AG04450 (cell line): ENCODE data around the gene FYTTD1. TPM values are rescaled to one million over a fixed set of nuclear protein-coding genes. Genes with fewer than 3 reads are reported as not detected.

Experiments
- CTCF ChIA-PET: fragments of 300-600, 350-600 bp; formaldehyde crosslinking; extraction: SDS; loops from one replicate; lab custom pipeline; 2022; ENCODE audit warnings: antibody characterized with exemption, inconsistent platforms; lab: Charles Lee
- POLR2A ChIA-PET: fragments of 350-600 bp; formaldehyde crosslinking; extraction: SDS; loops from one replicate; lab custom pipeline; 2021; ENCODE audit warnings: antibody characterized with exemption, inconsistent platforms; lab: Yijun Ruan, JAX
- DNase-seq: peaks from one replicate; pipeline ENCODE4 v3.0.0-alpha.2; 2011; ENCODE audit warnings: low read depth, low spot score
- H3K27ac ChIP-seq: one replicate; pipeline ENCODE4 v1.5.1; 2012; ENCODE audit warnings: low read depth, low read length, control low read depth
- H3K27me3 ChIP-seq: one replicate; pipeline ENCODE4 v1.6.0; 2012; ENCODE audit warnings: low read length; ENCODE audit not compliant: control insufficient read depth, insufficient read depth
- H3K4me3 ChIP-seq: 2 replicates; pipeline ENCODE4 v1.5.1; 2011; ENCODE audit warnings: mild to moderate bottlenecking, low read depth, low read length, control low read depth
- H3K9me3 ChIP-seq: 2 replicates; pipeline ENCODE4 v1.5.1; 2012; ENCODE audit warnings: low read length; ENCODE audit not compliant: control insufficient read depth, insufficient read depth
- CTCF ChIP-seq: IDR thresholded peaks from 2 replicates; pipeline ENCODE4 v1.5.1; 2011; ENCODE audit warnings: low read depth, low read length, control low read depth, inconsistent platforms
- polyA plus RNA-seq: library from polyadenylated mRNA; depleted of rRNA; stranded (reverse); fragments of >200 nt; gene quantifications from 2 replicates; pipeline ENCODE4 v1.2.3, GENCODE V29; 2011

Gene FYTTD1
- polyA plus RNA-seq, 1 experiment: 65.5 TPM

DNA sequence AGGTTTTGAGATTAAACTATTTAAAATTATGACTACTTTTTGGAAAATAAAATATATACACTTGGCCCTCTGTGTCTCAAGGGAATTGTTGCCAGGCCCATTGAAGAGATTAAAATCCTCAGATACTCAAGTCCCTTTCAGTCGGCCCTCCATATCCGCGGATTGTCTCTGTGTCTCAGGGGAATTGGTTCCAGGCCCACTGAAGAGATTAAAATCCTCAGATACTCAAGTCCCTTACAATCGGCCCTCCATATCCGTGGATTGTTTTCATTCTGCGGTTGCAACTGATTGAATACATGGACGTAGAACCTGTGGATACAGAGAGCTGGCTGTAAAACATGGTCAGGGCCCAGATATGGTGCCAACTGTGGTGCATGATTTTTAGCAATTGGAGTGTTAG, 25.6 kb downstream of the FYTTD1 start:
- DNase-seq: no peak
- Histone ChIP-seq H3K4me3 (no peak overlapping the region), H3K27me3 (no peaks in the 10 kb centered on the region), H3K9me3 (peaks cover 2% of the 10 kb centered on the region; the same call in 1 of the 2 replicates), H3K27ac (no peak overlapping the region)
- CTCF ChIA-PET: no interaction called here
- POLR2A ChIA-PET: no interaction called here
- no peak for TF ChIP-seq CTCF

- CTCF ChIA-PET: no interaction called here
- no peak for TF ChIP-seq CTCF
- no peaks in the 10 kb centered on the region for H3K27me3 ChIP-seq
- no peak overlapping the region for H3K4me3 ChIP-seq
- peaks cover 2% of the 10 kb centered on the region; the same call in 1 of the 2 replicates for H3K9me3 ChIP-seq
- POLR2A ChIA-PET: no interaction called here
- no peak overlapping the region for H3K27ac ChIP-seq
- no peak for DNase-seq
Measured at GRCh38 chr3:197782230-197782629, 32.5 kb downstream of the FYTTD1 start.

DNA sequence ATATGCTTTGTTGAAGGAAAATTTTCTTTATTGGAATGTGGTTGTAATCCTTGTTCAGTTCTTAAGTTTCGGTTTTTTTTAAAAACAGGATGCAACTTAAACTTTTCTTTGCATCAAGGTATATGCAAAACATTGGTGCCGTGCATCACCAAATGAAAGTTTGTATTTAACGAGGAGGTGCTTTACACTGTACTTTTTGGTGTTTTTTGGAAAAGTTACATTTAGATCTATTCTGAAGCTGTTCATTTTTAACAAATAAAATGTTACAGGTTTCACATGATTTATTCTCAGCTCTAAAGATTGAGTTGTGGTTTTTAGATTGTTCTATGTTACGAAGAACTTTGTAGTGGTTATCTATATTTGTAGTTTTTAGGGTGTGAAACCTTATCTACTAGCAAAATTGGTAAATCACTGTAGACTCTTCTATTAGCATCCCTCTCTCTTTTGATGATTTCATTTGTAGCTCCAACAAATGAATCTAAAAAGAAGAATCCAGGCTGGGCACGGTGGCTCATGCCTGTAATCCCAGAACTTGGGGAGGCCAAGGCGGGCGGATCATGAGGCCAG, 34.4 kb downstream of the FYTTD1 start:
- H3K9me3 ChIP-seq: peaks cover 2% of the 10 kb centered on the region; the same call in 1 of the 2 replicates
- TF ChIP-seq CTCF: no peak
- no peaks in the 10 kb centered on the region for H3K27me3 ChIP-seq
- DNase-seq: no peak
- CTCF ChIA-PET: no interaction called here
- H3K27ac ChIP-seq: no peak overlapping the region
- H3K4me3 ChIP-seq: no peak overlapping the region
- POLR2A ChIA-PET: no interaction called here

- no peaks in the 10 kb centered on the region for H3K27me3 ChIP-seq
- POLR2A ChIA-PET: no interaction called here
- no peaks in the 10 kb centered on the region; the same call in 1 of the 2 replicates for H3K9me3 ChIP-seq
- DNase-seq: no peak
- CTCF ChIA-PET: no interaction called here
- H3K27ac ChIP-seq: no peak overlapping the region
- TF ChIP-seq CTCF: no peak
- H3K4me3 ChIP-seq: no peak overlapping the region
Measured at GRCh38 chr3:197787412-197787811, 37.7 kb downstream of the FYTTD1 start.

GRCh38 chr3:197789309-197789708, 39.6 kb downstream of the FYTTD1 start:
- Histone ChIP-seq H3K27me3 (no peaks in the 10 kb centered on the region), H3K4me3 (no peak overlapping the region), H3K9me3 (no peaks in the 10 kb centered on the region; the same call in 1 of the 2 replicates), H3K27ac (no peak overlapping the region)
- no peak for DNase-seq
- POLR2A ChIA-PET: no interaction called here
- no peak for TF ChIP-seq CTCF
- CTCF ChIA-PET: interaction anchor here (1.2 kb wide), 1 partner anchor 40 kb away, joined by 3 read pairs; no protein-coding TSS in a partner anchor
